NOMO-1 treated with DMSO at 0.1 percent for 48 hours (cell line): ENCODE measurements around the gene STXBP6.

Experiments
- DNase-seq: peaks from one replicate; lab custom pipeline; 2025; ENCODE audit not compliant: unreplicated experiment; lab: John Stamatoyannopoulos, UW

Gene STXBP6

DNA sequence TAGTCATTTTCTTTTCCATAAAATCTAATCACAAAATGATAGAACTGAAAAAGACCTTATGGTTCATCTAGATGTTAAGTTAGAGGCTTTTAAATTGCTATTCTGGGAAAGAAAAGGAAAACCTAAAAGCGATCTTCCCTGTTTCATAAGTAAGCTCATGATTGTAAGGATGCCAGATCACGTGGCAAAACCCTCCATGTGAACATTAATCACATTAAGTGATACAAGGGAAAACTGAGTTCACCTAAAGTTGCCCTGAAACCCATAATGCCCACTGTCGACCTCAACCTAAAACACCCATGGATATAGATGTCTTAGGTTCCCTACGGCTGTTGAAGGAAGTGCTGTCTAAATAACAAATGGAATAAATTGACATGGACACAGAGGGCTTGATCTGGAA is 3.0 kb upstream of the STXBP6 start:
- no peak for DNase-seq

- no peak for DNase-seq
Observed at GRCh38 chr14:25052385-25052784, 2.4 kb upstream of the STXBP6 start.

DNA sequence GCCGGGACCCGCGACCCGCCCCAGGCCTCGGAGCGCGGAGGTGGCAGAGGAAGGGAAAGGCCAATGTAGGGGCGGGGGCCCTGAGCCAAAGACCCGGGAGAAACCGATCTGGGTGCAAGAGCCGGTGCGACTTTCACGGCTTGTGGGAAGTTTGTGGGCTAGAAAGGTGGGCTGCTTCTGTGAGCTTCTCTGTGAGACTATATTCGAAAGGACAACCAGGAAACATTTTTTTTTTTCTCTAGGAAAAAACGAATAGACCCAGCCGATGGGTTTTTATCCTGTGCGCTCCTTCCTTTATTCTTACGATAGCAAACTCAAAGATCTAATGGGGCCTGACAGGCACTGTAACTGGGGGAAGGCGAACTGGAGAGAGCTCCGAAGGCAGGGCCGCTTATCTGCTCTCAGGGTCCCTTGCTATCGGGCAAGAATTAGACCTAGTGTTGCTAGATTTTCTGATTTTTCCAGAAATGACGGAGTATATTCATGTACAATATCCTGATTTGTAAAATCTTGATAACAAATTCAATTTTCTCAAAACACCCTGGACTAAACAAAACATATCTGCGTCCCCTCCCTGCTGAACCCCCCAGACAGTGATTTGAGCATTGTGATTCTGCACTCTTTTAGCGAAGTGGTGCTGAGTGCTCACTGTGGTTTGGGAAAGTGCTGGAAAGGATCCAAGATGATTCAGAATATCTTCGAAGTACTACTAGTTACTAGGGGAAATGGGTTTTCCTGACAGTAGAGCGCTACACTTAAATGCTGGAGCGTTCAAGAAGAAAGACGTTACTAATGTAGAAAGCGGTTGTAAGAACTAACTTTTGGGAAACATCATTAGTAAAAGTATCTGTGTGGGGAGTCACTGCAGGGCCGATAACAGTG is 563 bp upstream of the STXBP6 start:
- DNase-seq, result no peak

- no peak for DNase-seq
Observed at GRCh38 chr14:25049093-25049567, 817 bp downstream of the STXBP6 start.

- DNase-seq, result no peak
Observed at GRCh38 chr14:25048170-25049016, 1.6 kb downstream of the STXBP6 start.

DNA sequence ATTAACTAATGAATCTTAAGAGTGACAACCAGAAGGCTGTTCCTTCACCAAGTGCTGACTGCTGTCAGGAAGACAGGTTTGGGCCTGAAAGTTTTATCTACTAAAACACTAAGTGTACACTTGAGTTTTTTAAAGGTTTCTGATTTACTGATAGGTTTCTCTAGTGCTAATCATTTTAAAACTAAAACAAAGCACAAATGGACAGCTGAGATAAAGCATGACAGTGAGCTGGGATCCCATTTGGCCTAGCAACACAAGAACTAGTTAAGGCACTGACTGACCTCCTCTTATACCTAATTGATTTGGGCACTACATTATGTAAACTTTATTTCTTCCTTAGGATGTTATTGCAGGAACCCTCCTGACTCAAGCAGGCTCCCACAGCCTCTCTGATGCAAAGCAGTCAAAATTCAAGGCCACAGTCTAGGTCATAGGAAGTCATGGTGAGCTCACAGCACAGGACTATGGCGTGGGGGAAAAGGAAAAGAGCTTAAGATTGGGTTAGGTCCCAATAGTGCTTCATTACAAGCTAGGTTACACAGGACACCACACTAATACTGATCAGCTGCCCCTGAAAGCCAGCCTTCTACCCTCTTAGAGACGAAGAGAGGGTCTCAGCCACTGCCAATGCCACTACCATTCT is 3.5 kb downstream of the STXBP6 start:
- no peak for DNase-seq

GRCh38 chr14:25044106-25044698 is 5.7 kb downstream of the STXBP6 start:
- DNase-seq, result no peak

GRCh38 chr14:25042362-25043299 is 7.3 kb downstream of the STXBP6 start:
- DNase-seq, result no peak

GRCh38 chr14:25041898-25042297 is 8.0 kb downstream of the STXBP6 start:
- no peak for DNase-seq

- DNase-seq, result no peak
Observed at GRCh38 chr14:25041484-25041883, 8.5 kb downstream of the STXBP6 start.

GRCh38 chr14:25039933-25040332 is 10.0 kb downstream of the STXBP6 start:
- no peak for DNase-seq

GRCh38 chr14:25038044-25038668 is 11.8 kb downstream of the STXBP6 start:
- DNase-seq, result no peak

DNA sequence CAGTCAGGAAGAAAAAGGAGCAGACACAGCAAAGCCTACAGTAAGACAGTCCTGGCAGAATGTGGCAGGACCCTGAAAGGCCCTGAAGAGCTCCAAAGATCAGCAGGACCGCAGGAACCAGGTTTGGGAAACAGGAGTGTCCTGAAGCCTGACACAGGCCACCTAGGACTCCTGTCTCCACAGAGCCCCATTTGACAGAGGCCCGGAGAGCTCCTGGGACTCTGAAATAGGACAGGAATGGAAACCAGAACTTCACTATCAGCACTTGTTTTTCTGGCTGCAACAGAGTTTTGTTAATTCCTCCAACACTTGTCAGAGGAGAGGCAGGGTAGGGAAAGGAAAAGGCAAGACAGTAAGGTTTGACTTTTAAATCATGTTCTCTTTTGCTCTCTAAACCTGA is 12.9 kb downstream of the STXBP6 start:
- no peak for DNase-seq

DNA sequence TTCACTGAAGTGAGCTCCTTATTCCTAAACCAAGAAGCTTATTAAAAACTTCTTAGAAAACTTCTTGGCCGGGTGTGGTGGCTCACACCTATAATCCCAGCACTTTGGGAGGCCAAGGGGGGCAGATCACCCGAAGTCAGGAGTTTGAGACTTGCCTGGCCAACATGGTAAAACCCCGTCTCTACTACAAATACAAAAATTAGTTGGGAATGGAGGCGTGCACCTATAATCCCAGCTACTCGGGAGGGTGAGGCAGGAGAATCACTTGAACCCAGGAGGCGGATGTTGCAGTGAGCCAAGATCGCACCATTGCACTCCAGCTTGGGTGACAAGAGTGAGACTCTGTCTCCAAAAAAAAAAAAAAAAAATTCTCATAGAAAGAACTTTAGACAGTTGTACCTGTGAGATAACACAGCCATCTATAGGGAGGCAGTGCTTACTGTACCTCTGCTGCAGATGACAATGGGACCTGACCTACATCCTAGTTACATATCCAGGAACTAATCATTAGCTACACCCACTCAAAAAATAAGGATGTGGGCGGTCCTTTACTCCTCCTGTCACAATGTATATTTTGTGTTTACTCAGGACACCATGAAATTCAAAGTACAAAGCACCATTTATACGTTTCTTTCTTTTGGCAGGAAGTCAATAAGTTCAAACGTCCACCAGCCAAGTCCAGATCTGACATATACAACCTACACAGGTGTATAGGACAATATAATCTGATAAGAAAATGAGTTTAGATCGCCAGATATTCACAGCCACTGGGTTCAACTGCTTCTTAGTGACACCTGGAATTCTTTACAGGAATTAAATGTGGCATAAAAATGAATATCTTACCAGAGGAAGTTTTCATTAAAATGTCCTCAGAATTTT is 14.9 kb downstream of the STXBP6 start:
- DNase-seq, result no peak

GRCh38 chr14:25033358-25033757 is 16.6 kb downstream of the STXBP6 start:
- no peak for DNase-seq

- DNase-seq, result no peak
Observed at GRCh38 chr14:25032092-25032784, 17.7 kb downstream of the STXBP6 start.

- DNase-seq, result no peak
Observed at GRCh38 chr14:25026476-25027137, 23.3 kb downstream of the STXBP6 start.
